Amygdala (tissue), 56 donors: ENCODE measurements around the gene PROX1.
"Not testable (repeated sequence)": the region's sequence is repeated elsewhere in the genome, so short reads cannot be mapped to it uniquely, and the experiment has no call there.

ENCODE experiments used
- DNase-seq, 56 donors: peaks; one replicate each; lab custom pipeline; 2025; lab: John Stamatoyannopoulos, UW

The PROX1 gene

DNA sequence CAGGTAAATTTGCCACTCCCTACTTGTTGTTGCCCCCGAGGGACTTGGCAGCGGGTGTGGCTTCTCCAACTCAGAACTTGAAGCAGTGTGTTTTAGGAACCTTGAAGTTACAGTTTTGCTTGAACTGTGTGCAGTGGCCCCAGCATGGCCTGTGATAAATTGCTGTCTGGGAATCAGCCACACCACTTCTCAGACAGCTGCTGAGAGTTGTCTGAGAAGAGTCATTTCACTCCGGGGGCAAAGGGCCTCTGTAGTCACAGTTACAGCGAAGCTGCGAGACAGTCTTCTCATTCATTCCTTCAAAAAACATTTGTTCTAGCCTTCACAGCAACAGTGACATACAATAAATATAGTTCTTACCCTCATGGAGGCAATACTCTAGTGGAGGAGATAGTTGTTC, 70.3 kb downstream of the PROX1 start:
- DNase-seq = no peak

DNA sequence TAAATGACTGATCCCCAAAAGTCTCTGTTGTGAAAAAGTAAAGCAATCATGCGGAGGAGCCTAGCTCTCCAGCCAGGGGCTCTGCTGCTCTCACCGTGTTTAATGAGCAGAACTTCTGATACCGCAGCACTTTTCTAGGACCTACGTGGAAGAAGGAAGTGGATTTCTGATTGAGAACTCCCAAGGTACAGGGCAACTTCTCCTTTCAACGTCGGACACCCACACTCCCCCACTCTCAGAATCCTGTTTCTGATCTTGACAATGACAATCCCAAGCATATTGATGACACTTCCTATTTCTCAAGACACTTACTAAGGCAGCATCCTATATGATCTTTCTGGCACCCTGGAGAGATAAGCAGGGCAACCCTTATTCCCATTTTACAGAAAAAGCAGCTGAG, 78.4 kb downstream of the PROX1 start:
- DNase-seq = no peak

DNA sequence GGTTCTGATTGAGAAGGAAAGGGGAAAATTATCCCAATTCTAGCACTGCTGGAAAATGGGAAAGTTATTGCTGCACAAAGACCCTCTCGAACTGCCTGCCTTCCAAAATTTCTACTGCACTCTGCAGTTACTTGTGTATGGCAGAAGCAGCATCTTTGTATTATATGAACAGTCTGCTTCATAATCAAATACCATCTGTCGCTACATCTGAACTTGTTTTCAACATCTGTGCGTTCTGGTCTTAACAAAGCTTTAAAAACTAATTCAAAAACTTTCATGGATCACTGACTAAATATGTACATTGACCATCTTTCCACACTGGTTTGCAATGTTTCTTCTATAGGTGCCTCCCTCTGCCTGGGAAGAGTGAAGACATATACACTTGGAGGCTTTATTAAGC, 79.2 kb downstream of the PROX1 start:
- DNase-seq = no peak

DNA sequence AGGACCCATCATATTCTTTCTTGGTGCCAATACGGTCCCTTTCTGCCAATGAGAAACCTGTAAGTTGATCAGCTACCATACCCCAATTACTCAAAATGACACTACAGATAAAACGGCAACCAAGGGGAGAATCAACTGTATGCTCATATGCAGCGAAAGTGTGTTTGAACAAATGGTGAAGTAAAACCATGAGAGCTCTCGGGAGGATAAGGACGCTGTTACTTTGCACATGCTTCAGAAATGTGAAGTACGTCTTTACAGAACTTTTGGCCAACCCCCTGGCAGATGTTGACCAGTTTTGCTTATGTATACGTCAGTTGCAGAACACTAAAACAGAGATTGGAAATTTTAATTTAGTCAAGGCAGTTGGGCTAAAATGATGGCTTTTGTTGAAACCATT, 79.6 kb downstream of the PROX1 start:
- no peak for DNase-seq

DNA sequence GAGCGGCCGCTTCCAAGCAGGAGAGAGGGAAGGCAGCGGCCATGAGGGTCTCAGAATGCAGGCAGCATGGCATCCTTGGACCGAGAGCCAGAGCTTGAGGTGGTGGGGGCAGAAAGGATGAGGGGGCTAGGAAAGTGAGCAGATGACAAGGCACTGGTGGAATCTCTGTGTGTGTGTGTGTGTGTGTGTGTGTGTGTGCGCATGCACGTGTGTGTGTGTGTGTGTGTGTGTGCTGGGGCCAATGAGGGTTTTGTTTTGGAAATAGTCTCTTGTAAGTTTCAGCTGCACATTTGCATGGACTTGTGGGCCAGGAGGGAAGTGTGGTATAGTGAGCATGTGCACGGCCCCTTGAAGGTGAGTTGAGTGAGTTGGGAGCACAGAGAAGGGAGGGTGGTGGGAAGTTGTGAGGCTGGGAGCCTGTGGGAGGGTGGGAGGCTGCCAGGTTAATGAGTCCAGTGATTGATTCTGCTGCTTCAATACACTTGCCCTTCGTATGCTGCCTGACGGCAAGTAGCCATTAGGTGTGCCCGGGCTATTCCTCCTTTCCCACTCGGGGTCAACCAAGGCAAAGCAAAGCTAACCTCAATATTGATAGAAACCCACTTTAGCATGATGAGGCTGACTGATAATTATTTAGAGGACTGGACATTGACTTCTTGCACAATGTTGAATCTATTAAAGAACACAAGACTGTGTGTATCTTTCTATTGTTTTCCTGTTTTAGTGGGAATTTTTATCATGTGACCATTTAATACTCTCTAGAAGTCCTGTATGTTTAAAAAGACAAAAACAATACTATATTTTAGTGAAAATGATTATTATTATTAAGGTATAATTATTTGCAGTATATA, 80.3 kb downstream of the PROX1 start:
- DNase-seq = no peak

DNA sequence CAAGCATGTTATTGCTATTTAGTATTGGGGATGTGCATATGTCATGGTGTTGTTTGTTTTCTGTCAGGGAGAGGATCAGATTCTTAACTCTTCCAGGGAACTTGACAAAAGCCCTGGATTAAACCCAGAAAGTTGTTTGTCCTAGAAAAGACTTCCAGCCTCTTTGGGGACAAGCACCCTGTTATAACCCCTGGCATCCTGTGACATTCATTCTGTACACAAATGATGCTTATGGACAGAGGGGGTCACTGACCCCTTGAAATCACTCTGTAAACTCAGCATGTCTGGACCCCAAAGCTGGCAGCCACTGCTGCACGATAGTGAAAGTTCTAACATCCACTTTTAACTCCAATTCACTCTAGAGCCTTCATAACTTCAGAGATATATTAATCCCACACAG, 81.2 kb downstream of the PROX1 start:
- DNase-seq = no peak

DNA sequence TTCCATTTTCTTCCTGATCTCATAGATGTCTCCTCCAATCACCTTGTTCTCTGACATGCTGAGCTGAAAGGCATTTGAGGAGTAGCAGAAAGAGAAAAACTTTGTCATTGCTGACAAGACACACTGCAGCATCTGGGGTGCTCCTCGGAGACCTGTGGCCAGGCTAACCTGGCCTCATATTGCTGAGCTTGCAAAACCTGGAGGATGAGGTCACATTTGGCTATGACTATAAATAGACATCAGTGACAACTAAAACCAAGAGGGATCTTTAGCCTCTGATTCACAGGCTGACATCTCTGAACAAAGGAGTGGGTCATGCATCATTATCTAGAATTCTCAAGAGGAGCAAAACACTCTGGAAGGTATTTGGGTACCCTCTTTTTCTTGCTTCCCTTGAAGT, 83.7 kb downstream of the PROX1 start:
- DNase-seq = no peak

DNA sequence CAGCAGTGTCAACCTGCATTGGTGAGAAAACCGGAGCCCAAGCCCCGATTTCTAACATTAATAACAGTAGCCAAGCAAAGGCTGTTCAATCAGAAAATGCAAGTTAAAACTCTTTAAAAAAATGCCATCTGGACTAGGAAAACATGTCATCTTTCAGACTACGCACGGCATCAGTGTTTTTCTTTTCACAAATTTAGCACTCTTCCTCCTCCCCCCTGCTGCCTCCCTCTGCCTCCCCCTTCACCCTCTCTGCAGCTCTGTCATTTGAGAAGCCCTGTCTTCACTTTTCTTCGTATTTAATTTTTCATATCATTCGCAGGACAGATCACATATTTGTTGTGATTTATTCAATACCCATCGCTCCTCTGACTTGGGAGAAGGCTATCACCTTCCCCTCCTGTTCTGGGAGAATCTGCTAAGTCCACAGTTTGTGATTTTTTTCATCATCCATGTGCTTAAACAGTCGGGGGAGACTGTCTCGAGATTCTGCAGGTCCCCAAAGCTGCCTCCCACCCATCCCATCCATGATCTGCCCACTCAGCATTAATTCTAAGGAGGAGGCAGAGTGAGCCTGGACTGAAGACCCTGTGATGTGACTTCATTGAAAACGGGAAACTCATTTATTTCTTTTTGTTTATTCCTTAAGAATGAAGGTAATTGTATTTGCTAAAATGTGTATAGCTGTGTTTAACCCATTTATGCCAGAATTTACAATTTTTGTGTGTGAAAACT, 84.8 kb downstream of the PROX1 start:
- DNase-seq = no peak

DNA sequence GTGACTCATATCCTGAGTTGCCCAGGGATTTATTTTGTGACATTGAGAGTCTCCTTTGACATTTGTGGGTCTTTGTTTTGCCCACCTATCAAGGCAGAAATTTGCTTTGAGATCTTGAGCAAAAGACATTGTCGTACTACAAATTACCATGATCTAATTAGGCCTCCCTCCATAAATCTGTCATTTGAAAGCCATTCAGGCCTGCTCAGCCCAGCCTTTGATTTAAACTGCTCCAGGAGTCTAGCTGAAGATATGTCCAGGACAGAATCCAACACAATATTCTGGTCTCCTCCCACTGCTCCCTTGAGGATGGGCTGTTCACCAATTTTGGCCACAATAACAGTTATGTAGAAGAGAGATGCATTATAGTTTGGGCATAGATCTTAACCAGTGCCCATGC, 86.7 kb downstream of the PROX1 start:
- no peak for DNase-seq

DNA sequence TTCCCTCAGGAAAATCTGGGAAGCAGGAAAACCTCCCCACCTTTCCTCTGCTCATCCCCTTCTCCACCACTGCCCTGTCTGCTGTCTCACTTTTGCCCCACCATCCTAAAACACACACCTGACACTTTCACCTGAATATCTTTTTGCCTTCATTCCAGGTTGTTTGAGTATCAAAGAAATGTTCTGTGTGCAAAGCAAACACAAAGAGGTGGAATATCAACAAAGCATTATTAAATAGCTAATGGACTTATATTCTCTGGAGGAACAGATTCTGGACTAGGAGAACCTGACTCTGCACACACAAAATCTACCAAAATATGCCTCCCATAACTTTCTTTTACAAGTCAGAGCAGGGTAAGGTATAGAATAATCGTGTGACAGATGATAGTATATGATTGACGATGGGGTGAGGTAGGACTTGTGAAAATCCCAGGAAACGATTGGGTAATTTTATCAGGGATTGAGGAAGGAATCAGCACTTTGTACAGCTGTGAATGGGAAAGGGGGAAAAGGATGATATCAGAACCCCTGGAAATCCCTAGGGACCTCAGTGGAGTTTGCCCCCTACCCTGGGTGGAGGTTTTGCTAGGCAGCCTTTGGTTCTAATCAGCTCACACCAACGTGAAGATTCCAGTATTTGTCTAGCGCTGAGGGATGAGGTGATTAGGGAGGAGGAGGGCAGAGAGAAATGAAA, 87.7 kb downstream of the PROX1 start:
- no peak for DNase-seq

DNA sequence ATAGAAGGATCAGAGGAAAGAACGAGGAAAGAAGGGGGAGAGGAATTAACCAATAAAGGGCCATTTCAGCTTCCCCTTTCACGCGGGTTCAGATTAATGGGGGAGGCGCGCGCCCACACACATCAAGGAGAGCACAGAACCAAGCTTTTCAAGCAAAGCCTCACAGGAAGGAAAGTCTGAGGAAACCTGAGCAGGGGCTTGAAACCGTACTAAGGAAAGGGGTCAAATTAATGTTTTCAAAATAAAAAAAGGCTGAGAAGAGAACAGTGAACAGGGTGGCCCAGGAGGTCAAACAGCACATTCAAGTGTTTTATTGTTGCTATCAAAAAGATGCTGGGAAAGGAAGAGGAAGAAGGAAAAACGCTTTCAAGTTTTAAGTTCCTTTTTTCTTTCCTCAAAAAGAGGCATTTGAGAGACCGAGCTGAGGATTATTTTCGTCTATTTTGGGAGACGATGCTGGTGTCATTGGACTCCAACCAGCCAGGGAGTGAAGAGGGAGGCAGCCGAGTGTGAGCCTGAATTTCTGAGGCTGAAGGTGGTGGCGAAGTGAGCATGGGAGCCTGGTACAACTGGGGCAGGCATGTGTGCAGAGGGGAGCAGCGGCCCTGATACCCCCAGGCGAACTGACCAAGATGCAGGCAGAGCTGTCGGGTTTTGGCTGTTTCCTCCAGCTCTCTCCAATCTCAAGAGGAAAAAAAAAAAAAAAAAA, 88.4 kb downstream of the PROX1 start:
- no peak for DNase-seq

DNA sequence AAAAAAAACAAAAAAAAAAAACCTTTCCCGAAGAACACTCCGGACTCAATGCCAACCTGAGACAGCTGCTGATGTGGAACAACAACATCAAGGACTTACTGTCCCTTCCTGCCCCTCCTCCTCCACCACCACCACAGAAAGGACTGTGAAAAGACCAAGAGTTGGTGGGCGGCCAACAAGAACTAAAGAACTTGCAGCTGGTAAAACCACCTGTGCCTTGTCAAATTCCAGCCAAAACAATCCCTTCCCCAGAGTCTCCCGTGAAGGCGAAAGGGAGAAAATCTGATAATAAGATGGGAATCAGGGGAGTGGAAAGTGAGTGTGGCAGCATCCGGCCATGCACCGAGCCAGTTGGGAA, 88.9 kb downstream of the PROX1 start:
- peak in 2 of 56 donors; percentile 3 to 8 for DNase-seq

DNA sequence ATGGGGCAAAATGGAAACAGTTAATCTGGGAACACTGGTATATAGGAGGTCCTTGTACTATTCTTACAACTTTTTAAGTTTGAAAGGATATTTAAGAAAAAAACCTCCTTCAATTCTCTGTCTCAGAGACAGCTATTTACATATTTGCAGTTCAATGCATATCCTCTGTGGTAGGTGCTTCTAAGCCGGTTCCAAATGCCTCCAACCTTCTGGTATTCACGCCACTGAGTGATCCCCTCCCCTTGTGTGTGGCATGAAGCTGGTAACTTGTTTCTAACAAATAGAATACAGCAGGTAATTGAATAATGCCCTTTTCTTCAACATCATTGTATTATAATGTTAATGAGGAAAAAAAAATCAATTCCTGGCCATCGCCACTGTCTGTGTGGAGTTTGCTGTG, 91.2 kb downstream of the PROX1 start:
- no peak for DNase-seq

DNA sequence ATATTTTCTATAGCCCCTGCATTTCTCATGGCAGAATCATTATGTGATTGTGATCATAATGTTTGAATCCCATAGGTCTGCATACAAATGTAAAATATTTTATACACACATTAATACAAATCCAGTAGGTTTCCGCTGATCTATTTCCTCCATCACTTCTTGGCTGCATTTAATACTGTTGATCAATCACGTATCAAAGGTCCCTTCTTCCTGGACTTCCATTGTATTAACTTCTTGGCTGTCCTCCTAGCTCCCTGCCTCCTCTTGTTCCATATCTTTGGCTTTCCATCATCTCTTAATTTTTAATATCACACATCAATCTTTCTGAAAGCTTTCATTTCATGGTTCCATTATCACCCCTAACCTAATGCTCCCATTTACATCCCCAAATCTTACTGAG, 97.6 kb downstream of the PROX1 start:
- no peak for DNase-seq

DNA sequence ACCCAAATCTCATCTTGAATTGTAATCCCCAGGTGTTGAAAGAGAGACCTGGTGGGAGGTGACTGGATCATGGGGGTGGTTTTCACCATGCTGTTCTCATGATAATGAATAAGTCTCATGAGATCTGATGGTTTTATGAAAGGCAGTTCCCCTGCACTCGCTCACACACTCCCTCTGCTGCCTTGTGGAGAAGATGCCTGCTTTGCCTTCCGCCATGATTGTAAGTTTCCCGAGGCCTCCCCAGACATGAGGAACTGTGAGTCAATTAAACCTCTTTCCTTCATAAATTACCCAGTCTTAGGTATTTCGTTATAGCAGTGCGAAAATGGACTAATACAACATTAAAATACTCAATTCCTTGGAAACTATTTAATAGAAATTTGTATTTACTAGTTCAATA, 99.2 kb downstream of the PROX1 start:
- no peak for DNase-seq

DNA sequence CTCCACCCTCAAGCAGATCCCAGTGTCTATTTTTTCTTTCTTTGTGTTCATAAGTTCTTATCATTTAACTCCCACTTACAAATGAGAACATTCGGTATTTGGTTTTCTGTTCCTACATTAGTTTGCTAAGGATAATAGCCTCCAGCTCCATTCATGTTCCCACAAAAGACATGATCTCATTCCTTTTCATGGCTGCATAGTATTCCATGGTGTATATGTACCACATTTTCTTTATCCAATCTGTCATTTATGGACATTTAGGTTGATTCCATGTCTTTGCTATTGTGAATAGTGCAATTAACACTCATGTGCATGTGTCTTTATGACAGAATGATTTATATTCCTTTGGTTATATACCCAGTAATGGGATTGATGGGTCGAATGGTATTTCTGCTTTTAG, 101.2 kb downstream of the PROX1 start:
- not testable (repeated sequence) for DNase-seq
